ENCODE data around the gene SLC22A31. TPM values are rescaled to one million over a fixed set of nuclear protein-coding genes. Genes with fewer than 3 reads are reported as not detected.
"Not testable (repeated sequence)": the region's sequence is repeated elsewhere in the genome, so short reads cannot be mapped to it uniquely, and the experiment has no call there.

Gene SLC22A31
- total and polyA plus RNA-seq, 10 donors: 0.98 to 8.3 (median 4.6) TPM

DNA sequence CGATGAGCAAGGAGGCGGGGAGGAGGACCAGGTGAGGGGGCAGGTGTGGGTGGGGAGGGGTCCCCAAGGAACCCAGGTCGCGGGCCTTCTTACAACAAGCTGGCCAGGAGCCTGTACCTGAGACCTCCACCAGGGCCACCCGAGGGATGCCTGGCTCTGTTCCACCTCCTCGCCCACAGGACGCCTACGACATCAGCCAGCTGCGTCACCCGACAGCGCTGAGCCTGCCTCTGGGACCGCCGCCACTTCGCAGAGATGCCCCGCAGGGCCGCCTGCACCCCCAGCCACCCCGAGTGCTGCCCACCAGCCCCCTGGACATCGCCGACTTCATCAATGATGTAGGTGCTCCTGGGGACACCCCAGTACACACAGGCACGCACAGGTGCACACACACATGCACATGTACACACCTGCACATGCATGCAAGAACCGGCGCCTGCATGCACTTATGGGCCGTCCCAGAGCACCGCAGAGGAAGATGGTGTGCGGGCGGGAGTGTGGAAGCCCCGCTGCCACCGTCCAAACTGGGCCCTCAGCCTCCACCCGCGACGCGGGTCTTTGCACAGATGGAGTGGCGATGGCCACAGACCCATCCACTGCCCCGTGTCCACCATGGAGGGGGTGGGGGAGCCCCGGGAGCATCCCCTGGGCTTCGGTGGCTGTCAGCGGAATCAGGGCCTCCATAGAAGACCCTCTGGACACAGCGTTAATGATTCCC is 6.6 kb downstream of the SLC22A31 start:
- peak; percentile 84 for DNase-seq

DNA sequence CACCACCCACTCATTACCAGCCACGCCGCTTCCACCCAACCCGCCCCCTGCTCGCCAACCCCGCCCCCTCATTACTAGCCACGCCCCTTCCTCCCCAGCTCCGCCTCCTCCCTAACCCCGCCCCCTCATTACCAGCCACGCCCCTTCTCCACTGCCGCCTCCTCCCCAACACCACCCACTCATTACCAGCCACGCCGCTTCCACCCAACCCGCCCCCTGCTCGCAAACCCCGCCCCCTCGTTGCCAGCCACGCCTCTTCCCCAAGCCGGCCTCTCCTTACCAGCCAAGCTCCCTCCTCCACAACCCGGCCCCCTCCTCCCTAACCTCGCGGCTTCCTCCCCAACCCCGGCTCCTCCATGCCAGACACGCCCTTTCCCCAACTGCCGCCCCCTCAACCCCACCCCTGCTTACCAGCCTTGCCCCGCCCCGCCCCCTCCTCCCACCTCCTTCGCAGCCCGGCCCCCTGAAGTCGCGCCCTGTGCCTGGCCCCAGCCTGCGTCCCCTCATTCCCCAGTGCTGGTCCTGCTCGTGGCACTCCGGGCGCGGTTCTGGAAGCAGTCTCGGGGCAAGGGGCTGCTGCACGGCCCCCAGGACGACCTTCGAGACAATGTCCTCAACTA is 7.3 kb downstream of the SLC22A31 start:
- Histone ChIP-seq H3K27ac (no peak overlapping the region), H3K4me3 (peak overlapping the region in 1 of 8 donors; percentile 68), H3K9me3 (no peaks in the 10 kb centered on the region), H3K27me3 (replicated peaks in 1 of 7) (peaks cover 0 to 36% (median under 1%) of the 10 kb centered on the region in 7 donors), H3K36me3 (no peaks in the 10 kb centered on the region), H3K4me1 (peaks cover 8 to 19% (median 11%) of the 10 kb centered on the region in 6 donors)
- TF ChIP-seq POLR2A (IDR thresholded peaks at IDR 0.05): no peak
- TF ChIP-seq, protein P1, sequence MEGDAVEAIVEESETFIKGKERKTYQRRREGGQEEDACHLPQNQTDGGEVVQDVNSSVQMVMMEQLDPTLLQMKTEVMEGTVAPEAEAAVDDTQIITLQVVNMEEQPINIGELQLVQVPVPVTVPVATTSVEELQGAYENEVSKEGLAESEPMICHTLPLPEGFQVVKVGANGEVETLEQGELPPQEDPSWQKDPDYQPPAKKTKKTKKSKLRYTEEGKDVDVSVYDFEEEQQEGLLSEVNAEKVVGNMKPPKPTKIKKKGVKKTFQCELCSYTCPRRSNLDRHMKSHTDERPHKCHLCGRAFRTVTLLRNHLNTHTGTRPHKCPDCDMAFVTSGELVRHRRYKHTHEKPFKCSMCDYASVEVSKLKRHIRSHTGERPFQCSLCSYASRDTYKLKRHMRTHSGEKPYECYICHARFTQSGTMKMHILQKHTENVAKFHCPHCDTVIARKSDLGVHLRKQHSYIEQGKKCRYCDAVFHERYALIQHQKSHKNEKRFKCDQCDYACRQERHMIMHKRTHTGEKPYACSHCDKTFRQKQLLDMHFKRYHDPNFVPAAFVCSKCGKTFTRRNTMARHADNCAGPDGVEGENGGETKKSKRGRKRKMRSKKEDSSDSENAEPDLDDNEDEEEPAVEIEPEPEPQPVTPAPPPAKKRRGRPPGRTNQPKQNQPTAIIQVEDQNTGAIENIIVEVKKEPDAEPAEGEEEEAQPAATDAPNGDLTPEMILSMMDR (IDR thresholded peaks at IDR 0.05 in 8 of 11, conservative IDR thresholded peaks at IDR 0.05 in 3 of 11): no peak
- TF ChIP-seq POLR2AphosphoS5 (IDR thresholded peaks at IDR 0.05): no peak
- DNase-seq: peak; percentile 89
- intact Hi-C loops (cut with DNase I; ENCODE audit: low total_unique reads): no loop called here
- 11 to 15% (median 12%) methylated on average over 30 to 39 of the region's 39 CpGs for WGBS, 5 donors

More for the DNA sequence above, 6.6 kb downstream of the SLC22A31 start:
- Histone ChIP-seq H3K9me3 (no peaks in the 10 kb centered on the region), H3K27ac (no peak overlapping the region), H3K36me3 (no peaks in the 10 kb centered on the region), H3K4me3 (peak overlapping the region in 1 of 8 donors; percentile 68), H3K4me1 (peaks cover 8 to 19% (median 11%) of the 10 kb centered on the region in 6 donors), H3K27me3 (replicated peaks in 1 of 7) (peaks cover 0 to 42% (median 7%) of the 10 kb centered on the region in 7 donors)
- 79 to 90% (median 81%) methylated on average over 20 to 38 of the region's 38 CpGs for WGBS, 5 donors
- no peak for TF ChIP-seq POLR2AphosphoS5 (IDR thresholded peaks at IDR 0.05)
- TF ChIP-seq, protein P1 (IDR thresholded peaks at IDR 0.05 in 8 of 11, conservative IDR thresholded peaks at IDR 0.05 in 3 of 11): no peak
- no peak for TF ChIP-seq POLR2A (IDR thresholded peaks at IDR 0.05)
- intact Hi-C loops (cut with DNase I; ENCODE audit: low total_unique reads): no loop called here

DNA sequence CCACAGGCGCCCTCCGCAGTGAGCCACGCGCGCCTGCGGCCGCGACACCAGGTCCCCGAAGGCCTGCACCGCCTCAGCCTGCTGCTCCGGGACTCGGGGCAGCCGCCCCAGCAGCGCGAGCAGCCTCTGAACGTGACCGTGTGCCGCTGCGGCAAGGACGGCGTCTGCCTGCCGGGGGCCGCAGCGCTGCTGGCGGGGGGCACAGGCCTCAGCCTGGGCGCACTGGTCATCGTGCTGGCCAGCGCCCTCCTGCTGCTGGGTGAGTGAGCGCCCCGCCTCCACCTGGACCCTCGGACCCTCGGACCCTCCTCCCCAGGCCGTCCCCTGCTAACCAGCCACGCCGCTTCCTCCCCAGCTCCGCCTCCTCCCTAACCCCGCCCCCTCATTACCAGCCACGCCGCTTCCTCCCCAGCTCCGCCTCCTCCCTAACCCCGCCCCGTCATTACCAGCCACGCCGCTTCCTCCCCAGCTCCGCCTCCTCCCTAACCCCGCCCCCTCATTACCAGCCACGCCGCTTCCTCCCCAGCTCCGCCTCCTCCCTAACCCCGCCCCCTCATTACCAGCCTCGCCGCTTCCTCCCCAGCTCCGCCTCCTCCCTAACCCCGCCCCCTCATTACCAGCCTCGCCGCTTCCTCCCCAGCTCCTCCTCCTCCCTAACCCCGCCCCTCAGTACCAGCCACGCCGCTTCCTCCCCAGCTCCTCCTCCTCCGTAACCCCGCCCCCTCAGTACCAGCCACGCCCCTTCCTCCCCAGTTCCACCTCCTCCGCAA is 8.0 kb downstream of the SLC22A31 start:
- H3K4me1 ChIP-seq: peaks cover 8 to 19% (median 11%) of the 10 kb centered on the region in 6 donors
- H3K27ac ChIP-seq: peak overlapping the region in 3 of 8 donors; percentile 33 to 61 (median 50)
- intact Hi-C loops (cut with DNase I; ENCODE audit: low total_unique reads); H3K36me3 ChIP-seq; H3K9me3 ChIP-seq: not testable (repeated sequence)
- TF ChIP-seq POLR2AphosphoS5 (IDR thresholded peaks at IDR 0.05): peak in 1 of 3 donors; percentile 26
- peaks cover 0 to 29% (median 0%) of the 10 kb centered on the region in 7 donors for H3K27me3 ChIP-seq (replicated peaks in 1 of 7)
- peak; percentile 90 for DNase-seq
- WGBS, 5 donors: 1 to 4% (median 3%) methylated on average over 30 to 63 of the region's 63 CpGs
- H3K4me3 ChIP-seq: peak overlapping the region; percentile 23 to 68 (median 38)

DNA sequence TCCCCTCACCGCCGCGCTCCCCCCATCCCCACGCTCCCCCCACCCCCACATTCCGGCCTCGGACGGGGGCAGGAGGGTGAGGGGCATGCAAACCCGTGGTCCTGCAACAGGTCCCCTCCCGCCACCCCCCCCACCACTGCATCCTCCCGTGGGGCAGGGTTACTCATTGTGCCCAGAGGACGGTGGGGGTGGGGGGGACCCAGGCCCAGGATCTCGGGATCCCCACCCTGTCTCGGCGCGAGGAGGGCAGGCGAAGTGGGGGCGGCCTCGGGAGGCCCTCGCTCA is 8.5 kb downstream of the SLC22A31 start:
- WGBS, 5 donors: 0 to 4% (median 2%) methylated on average over 3 to 19 of the region's 19 CpGs
- peaks cover 0 to 23% (median 0%) of the 10 kb centered on the region in 7 donors for H3K27me3 ChIP-seq (replicated peaks in 1 of 7)
- peak overlapping the region in 3 of 8 donors; percentile 33 to 61 (median 50) for H3K27ac ChIP-seq
- intact Hi-C loops (cut with DNase I; ENCODE audit: low total_unique reads): no loop called here
- DNase-seq: no peak
- peaks cover 8 to 19% (median 11%) of the 10 kb centered on the region in 6 donors for H3K4me1 ChIP-seq
- H3K36me3 ChIP-seq: no peaks in the 10 kb centered on the region
- no peaks in the 10 kb centered on the region for H3K9me3 ChIP-seq
- peak overlapping the region; percentile 23 to 68 (median 38) for H3K4me3 ChIP-seq
- TF ChIP-seq, protein P1 (IDR thresholded peaks at IDR 0.05 in 8 of 11, conservative IDR thresholded peaks at IDR 0.05 in 3 of 11): no peak
- TF ChIP-seq POLR2A (IDR thresholded peaks at IDR 0.05) (no peak), POLR2AphosphoS5 (IDR thresholded peaks at IDR 0.05) (no peak)

Data from spleen (tissue), 11 donors.